Right ventricle myocardium inferior (tissue), 1 donor: ENCODE data around the gene IGFBP4. TPM values are rescaled to one million over a fixed set of nuclear protein-coding genes. Genes with fewer than 3 reads are reported as not detected.
A peak's percentile ranks its signal among the peaks of the same experiment; 100 is the strongest.
"Not testable (repeated sequence)": the region's sequence is repeated elsewhere in the genome, so short reads cannot be mapped to it uniquely, and the experiment has no call there.

Experiments used
- ATAC-seq: fragments of 200-7000 bp; cut with Tn5 transposase; one replicate; pipeline ENCODE4 v1.9.1; 2020; ENCODE audit warnings: mild to moderate bottlenecking, moderate library complexity
- DNase-seq: peaks from one replicate; pipeline ENCODE4 v3.0.0; 2021; ENCODE audit errors: missing footprints
- intact Hi-C: fragments of 100-400 bp; cut with DNase I; formaldehyde crosslinking; loops from one replicate; pipeline ENCODE4 v1.11.0; 2022
- long read RNA-seq: library from polyadenylated mRNA; unstranded; transcript quantifications from one replicate; pipeline ENCODE4 v2.0.0, GENCODE V29; 2021
- total RNA-seq: library from RNA; stranded (reverse); fragmentation: NEBNext Ultra II Directional; extraction: Animal tissue kit (Norgen Biotek cat#: 25700); gene quantifications from one replicate; pipeline ENCODE4 v1.2.1, GENCODE V29; 2021
- donor health status: DM: no; HTN: yes; CAD: no; lungs with severe emphysema.

IGFBP4 gene
- 228 TPM for total RNA-seq
- long read RNA-seq, transcript IGFBP4-201 (4 exons, 2,200 nt): major isoform, 508 of 532 reads
- long read RNA-seq, partial matches to known transcripts: 19 of 532 reads
- long read RNA-seq, other reads (novel, unspliced or antisense): 5 of 532 reads

DNA sequence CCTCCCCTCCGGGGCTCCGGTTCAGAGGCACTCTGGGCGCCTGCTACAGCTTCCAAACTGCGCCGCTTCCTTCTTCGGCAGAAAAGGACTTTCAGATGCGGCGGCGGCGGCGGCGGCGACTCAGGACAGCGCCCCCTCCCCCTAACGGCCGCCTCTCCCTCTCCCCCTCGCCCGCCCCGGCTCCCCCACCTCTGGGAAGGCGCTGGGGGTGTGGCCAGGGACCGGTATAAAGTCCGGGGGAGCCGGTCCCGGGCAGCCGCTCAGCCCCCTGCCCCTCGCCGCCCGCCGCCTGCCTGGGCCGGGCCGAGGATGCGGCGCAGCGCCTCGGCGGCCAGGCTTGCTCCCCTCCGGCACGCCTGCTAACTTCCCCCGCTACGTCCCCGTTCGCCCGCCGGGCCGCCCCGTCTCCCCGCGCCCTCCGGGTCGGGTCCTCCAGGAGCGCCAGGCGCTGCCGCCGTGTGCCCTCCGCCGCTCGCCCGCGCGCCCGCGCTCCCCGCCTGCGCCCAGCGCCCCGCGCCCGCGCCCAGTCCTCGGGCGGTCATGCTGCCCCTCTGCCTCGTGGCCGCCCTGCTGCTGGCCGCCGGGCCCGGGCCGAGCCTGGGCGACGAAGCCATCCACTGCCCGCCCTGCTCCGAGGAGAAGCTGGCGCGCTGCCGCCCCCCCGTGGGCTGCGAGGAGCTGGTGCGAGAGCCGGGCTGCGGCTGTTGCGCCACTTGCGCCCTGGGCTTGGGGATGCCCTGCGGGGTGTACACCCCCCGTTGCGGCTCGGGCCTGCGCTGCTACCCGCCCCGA, at the start of gene IGFBP4:
IGFBP4 (plus strand) TSS at position 255 of the 792 bp plus-strand sequence; CDS start at position 541, 286 bp downstream.
- DNase-seq (peak; percentile 92), ATAC-seq (peak; percentile 67)
- intact Hi-C loops: loop anchor here (5.0 kb wide), 1 partner anchor 46 kb away; no protein-coding TSS in a partner anchor

DNA sequence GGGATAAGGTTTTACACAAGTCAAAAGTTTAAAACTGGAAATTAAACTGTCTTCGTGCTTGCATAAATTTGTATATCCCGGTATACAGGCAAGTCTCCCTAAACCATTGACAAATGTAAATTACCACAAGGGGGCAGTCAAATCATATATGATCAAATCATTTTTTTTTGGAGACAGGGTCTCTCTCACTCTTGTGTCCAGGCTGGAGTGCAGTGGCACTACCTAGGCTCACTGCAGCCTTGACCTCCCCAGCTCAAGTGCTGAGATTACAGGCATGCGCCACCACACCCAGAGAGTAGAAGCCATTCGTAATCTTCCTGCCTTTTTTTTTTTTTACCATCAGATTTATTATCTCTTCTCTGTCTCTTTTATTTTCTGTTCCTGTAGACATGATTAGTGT, 44.1 kb upstream of the IGFBP4 start:
- intact Hi-C loops: loop anchor here (1.0 to 5.0 kb wide), 4 partner anchors 42 to 161 kb away; partner anchors contain the start of gene IGFBP4
- DNase-seq (no peak), ATAC-seq (peak; percentile 28)

DNA sequence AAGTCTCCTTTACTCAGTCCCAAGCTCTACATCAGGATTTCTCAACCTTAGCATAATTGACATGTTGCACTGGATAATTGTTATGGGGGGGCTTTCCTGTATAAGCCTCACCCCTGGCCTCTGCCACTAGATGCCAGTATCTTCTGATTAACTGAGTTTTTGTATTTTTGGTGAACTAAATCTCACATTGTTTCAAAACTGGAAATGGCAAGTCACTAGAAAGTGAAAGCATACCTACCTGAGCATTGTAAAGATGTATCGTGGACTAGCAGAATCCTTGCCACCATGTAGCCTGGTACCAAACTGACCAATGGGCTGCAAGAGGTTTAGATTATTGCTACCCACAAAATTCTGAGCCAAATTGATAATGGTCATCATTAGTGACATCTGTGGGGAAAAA, 40.6 kb upstream of the IGFBP4 start:
- ATAC-seq: no peak
- no peak for DNase-seq
- intact Hi-C loops: no loop called here

DNA sequence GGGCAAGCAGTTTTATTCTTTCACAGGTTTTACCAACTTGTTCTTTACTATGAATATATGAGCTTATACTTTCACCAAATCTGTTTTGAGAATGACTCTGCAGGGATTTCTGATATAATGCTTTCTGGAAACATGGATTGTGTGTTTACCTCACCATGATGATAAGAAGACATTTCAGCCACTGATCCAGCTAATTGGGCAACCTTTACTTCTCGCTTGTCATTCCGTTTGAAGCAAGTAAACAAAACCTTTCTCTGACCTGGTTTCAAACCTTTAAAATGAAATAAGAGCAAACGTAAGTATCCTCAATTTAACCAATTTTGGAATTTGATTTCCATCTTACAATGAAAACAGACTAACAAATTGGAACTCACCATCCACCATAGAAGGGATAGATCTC, 39.2 kb upstream of the IGFBP4 start:
- intact Hi-C loops: no loop called here
- DNase-seq: no peak
- no peak for ATAC-seq

DNA sequence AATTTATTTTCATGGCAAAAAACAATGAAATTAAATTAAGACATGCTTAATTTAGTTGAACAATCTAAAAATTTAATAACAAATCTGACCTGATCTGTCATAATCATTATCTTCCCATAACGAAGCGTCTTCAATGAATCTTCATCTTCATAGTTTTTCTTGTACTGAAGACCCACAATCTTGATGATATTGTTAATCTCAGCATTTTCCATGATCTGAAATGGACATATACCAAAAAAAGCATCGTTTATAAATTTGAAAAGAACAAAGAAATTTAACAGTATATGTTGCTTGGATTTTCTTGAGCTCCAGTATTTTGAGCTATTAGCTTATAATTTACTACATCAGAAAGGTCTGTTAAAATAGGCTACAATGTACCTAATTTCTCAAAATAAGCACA, 35.8 kb upstream of the IGFBP4 start:
- DNase-seq: no peak
- intact Hi-C loops: no loop called here
- ATAC-seq: no peak

DNA sequence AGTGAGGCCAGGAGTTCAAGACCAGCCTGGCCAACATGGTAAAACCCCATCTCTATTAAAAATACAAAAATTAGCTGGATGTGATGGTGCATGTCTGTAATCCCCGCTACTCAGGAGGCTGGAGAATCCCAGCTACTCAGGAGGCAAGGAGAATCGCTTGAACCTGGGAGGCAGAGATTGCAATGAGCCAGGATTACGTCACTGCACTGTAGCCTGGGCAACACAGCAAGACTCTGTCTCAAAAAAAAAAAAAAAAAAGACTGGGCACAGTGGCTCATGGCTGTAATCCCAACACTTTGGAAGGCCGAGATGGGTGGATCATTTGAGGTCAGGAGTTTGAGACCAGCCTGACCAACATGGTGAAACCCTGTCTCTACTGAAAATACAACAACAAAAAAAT, 33.7 kb upstream of the IGFBP4 start:
- DNase-seq, ATAC-seq, intact Hi-C loops: not testable (repeated sequence)

DNA sequence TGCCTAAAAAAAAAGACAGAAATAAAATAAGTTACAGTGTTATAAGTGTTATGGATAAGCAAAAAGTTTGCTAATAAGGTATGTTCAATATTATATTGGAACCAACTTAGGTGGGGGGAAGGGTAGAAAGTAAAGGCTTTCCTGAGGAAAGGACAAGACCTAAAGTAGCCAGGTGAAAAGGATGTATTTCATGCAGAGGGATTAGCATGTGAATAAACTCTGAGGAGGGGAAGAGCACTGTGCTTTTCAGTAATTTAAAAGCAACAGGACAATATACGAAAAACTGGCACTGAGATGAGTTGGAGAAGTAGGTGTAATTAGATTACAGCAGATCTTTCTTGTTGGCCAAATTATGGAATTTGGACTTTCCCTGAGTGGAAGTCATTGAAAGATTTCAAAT, 33.2 kb upstream of the IGFBP4 start:
- DNase-seq (no peak), ATAC-seq (no peak)
- intact Hi-C loops: no loop called here

DNA sequence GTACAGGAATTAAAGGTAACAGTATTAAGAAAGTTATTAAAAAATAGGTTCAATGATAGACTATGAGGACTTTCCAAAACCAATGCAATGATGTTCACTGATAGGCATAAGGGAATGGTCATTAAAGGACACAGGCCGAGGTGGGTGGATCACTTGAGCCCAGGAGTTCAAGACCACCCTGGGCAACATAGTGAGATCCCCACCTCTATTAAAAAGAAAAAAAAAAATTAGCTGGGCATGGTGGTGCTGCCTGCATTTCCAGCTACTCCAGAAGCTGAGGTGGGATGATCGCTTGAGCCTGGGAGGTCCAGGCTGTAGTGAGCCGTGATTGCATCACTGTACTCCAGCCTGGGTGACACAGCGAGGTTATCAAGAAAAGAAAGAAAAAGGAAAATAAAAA, 31.4 kb upstream of the IGFBP4 start:
- ATAC-seq: no peak
- DNase-seq: no peak
- intact Hi-C loops: no loop called here

DNA sequence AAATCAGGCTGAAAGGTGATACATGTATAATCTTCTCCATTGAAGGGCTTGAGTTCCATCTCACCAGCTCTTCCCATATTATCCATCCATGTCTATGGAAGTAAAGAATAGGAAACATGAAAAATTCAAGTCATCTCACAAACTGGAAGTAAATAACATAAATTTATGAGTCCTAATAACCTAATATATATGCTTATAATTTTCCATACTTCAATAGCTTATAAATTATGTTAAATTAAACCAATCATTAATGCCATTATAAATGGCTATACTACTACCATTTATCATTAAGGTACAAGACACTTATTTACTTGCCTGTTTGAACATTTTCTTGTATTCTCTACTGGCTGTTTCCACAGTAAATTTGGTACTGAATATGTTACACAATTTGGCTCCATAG, 30.4 kb upstream of the IGFBP4 start:
- intact Hi-C loops: no loop called here
- DNase-seq (no peak), ATAC-seq (no peak)

DNA sequence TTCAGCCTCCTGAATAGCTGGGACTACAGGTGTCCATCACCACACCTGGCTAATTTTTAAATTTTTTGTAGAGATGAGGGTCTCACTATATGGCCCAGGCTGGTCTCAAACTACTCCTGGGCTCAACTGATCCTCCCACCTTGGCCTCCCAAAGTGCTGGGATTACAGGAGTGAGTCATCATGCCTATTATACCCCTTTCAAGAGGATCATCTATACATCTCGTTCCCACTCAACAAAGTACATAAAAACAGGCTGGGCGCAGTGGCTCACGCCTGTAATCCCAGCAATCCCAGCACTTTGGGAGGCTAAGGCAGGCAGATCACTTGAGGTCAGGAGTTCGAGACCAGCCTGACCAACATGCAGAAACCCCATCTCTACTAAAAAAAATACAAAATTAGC, 28.9 kb upstream of the IGFBP4 start:
- intact Hi-C loops, ATAC-seq, DNase-seq: not testable (repeated sequence)

DNA sequence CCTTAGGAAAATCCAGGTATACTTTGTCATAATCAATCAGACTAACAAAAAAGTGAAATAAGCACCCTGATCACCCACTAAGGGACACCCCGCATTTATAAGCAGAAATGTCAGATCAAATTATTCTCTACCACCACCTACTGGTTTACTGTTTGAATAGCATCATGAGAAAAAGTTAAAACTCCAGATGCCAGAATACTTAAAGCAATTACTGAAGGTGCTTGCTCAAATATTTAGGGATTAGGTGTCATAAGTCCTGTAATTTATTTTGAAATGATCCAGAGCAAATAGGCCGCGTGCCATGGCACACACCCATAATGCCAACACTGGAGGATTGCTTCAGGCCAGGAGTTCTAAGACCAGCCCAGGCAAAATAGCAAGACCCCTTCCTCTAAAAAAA, 27.9 kb upstream of the IGFBP4 start:
- DNase-seq: no peak
- no peak for ATAC-seq
- intact Hi-C loops: loop anchor here (1.0 kb wide), 1 partner anchor 57 kb away; no protein-coding TSS in a partner anchor

DNA sequence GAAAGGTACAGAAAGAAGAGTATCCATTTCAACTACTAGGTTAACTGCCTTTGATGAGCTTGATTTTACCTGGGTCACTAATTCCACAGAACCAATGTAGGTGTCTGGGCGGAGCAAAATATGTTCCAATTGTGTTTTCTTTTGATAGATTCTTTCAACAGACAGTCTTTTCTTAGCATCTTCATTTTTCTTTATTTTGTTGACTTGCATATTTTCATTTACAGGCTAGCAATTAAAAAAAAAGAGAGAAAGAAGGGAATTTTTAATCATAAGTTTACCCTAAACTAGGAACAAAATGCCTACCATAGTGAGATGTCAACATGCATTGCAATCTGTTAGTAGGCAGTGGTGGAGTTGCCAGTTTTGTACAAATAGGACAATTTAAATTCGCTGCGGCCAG, 26.6 kb upstream of the IGFBP4 start:
- intact Hi-C loops: loop anchor here (2.0 kb wide), 1 partner anchor 114 kb away; no protein-coding TSS in a partner anchor
- ATAC-seq (no peak), DNase-seq (no peak)

DNA sequence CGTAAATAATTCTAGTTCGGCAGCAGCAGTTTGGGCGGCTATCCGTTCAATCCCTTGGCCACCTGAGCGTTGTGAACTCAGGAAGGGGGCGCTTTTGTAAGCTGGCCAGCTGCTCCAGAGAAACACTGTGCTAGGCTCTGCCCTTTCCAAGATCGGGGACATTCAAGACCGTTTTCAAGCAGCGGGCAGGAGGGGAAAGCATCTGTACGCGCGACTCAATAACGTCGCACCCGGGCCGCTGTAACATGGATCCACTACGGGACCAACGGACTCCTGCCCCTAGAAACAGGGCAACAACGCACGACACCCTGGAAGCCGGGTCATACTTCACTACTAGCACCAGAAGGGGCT, 26.0 kb upstream of the IGFBP4 start:
- intact Hi-C loops: loop anchor here (2.0 kb wide), 1 partner anchor 114 kb away; no protein-coding TSS in a partner anchor
- DNase-seq: no peak

DNA sequence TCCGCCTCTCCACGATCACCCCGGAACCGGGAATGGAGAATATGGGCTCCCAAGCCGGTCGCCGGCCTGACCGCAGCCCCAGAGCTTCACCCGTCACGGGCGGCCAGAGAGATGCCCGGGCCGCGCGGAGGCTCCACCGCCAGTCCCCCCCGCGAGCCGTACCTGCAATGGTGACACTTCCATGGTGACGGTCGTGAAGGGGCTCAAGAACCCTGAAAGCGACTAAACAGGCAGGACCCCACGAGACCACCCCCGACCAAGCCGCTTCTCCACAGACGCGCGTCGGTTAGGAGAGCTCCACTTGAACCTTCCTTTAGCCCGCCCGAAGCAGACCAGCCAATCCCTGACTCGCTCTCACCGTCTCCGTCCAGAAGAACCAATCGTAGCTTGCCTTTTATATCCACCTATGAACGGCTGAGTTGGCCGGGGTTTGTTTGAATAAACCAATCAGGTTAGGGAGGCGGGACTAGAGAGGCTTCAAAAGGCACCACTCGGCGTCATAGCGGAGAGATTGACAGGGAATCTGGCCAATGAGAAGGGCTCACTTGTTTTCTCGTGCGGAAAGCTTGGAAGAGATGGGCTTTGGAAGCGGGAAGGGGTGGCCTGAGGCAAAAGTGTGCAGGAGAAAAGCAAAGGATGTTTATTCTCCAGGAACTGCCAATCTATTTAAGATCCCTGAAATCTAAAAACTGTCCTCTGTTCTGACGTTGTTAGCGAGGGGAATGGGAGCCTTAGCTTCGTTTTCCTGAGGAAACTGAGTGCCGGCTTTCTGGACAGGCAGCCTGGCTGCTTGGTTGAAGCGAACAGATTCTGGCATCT, 25.4 kb upstream of the IGFBP4 start, which contains the start of gene TOP2A:
TOP2A (minus strand) TSS at position 288 of the 819 bp plus-strand sequence; CDS start at position 183, 105 bp downstream.
- ATAC-seq (peak; percentile 99), DNase-seq (peak; percentile 92)
- intact Hi-C loops: loop anchor here (2.0 kb wide), 1 partner anchor 115 kb away; no protein-coding TSS in a partner anchor

More for the DNA sequence above, 26.0 kb upstream of the IGFBP4 start:
- no peak for ATAC-seq

DNA sequence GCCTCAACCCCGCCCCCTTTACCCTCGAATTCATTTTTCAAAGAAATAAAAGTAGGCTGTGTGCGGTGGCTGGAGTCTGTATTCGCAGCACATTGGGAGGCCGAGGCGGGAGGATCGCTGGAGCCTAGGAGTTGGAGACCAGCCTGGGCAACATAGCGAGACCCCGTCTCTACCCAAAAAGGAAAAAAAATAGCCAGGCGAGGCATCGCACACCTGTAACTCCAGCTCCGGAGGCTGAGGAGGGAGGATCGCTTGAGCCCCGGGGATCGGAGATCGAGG, 24.9 kb upstream of the IGFBP4 start:
- DNase-seq: no peak
- intact Hi-C loops: no loop called here
- ATAC-seq: peak; percentile 23

DNA sequence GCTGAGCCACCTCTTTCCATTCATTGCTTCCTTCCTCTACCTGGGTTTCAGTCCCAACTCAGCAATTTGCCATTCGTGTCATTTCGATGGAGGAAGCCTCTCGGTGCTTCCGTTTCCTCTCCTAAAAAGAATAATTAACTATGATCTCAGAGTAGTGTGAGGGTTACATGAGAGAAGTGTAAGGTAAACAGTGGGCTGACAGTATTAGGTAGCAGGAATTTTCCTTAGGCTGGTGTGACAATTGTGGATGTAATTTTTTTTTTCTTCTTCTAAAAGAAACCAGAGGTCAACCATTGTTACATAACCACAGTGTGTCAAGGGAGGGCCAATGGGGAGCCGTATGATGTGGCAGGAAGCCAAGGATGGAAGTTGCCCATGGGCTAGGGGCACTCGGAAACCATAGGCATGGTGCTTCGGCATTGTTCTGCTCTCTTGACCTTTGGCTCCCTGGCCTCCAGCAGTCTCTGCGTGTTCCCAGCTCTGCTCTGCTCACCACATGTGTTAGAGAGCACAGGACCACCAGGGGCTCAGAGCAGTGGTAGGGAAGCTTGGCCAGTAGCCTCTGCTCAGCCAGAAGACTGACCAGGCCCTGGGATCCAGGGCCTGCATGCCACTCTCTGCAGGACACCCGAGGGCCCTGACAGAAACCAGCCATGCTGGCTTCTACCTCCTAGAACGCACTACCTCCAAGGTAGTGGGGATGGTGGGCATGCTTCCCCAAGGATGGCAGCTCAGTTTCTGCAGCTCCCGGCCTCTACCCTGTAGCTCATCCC, 23.5 kb upstream of the IGFBP4 start:
- DNase-seq: no peak
- intact Hi-C loops: no loop called here
- ATAC-seq: no peak

DNA sequence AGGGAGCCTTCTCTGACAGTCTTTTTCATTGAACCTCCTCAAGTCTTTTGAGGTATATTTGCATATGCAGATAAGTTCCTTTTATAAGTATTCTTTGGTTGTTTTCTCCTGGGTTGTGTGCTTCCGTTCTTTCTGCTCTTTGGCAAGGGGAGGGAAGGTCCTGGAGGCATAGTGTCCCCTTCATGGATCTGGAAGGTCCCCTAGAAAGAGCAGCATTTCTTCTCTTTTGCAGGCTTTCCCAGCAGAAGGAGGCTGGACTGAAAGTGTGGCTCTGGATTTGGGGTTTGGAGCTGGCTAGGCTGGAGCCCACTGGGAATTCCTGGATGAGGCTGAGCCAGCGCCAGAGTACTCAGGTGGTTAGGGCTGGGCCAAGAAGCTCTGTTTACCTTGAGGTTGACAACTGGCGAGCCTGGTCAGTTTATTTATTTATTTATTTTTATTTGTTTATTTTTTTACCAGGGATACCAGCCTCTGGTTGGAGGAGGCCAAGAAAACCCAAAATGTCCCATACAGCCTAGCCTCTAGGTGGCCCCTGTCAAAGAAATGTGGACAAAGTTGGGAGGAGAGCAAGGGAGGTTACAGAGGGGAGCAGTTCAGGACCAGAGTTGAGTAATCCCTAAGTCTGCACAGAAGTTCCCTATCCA, 20.1 kb upstream of the IGFBP4 start:
- intact Hi-C loops: no loop called here
- ATAC-seq (no peak), DNase-seq (no peak)

DNA sequence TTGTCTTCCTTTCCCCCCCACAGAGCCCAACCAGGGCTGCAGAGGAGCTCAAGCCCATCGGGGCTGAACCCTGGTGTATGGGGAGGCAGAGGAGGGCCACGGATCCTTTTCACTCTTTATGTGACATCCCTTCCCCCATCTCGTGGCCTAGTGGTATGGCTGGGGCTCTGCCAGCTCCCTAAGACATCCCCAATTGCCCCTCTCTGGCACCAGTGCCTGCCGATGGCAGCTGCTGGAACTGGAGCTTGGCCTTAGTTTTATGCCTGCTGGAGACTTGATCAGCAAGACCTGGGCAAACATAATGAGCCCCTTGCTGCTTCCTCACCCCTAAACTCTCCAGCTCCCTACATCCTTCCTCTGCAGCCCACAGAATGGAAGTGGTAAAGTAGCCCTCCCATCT, 17.5 kb upstream of the IGFBP4 start:
- ATAC-seq: no peak
- DNase-seq: no peak
- intact Hi-C loops: no loop called here
